GM18909 (cell line): ENCODE data around the gene ARNT2.

ENCODE experiments used
- ATAC-seq: cut with Tn5 transposase; IDR thresholded peaks from one replicate; pipeline ENCODE4 v1.9.1; 2021; ENCODE audit warnings: mild to moderate bottlenecking; ENCODE audit not compliant: unreplicated experiment, poor library complexity

Gene ARNT2

DNA sequence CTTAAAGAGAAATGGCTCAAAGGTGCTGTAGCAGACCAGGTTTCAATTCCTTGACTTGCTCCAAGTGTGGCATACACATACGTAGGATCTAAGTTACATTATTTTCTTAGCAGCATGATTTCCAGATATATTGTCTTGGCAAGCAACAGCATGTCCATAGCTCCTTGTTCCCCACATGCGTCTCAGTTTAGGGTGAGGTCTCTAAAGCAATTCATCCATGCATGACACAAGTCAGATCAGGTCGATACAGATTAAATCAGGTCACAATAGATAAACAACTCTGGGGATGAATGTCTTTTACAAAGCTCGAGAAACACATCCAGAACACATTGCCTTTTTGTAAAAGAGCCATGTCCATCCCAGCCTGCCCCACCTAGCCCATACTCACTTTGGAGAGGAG is 182.0 kb downstream of the ARNT2 start:
- ATAC-seq, result no peak

DNA sequence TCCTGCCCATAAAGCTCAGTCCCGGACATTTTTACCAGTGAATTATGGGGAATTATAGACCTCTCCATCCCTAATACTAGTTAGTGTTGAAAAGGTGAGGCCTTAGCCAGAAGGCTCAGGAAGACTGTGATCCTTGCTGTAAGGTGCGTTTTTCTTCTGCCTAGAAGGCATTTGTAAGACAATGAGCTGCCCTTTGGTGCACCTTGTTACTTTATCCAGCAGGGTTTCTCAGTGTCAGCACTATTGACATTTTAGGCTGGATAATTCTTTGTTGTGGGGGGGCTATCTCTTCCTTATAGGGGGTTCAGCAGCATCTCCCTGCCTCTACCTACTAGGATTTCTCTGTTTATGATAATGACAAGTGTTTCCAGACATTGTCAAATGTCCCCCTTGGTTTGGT is 182.8 kb downstream of the ARNT2 start:
- ATAC-seq, result no peak

DNA sequence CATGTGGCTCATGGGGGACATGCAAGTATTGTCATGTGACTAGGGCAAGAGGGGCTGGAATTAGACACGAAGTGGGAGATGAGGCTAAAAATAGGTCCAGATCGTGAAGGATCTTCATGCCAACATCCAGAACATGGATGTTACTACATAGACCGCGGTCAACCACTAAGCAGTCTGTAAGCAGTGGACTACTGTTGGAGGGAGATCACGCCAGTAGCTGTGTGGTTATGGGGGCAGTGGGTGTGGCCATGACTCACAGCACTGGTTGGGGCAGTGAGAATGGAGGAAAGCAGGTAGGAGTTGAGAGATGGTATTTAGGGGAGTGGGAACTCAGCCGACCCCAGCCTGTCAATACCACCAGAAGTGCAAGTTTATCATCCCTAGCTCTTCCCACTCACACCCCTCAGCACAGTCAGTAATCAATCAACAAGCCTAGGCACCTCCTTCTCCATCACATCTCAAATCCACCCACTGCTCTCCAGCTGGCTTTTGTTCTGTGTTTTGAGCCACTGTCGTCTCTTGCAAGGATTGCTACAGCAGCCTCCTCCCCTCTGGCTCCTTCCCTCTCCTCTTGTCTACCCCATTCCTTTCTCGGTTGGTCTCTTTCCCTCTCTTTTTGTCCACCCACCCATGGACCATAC is 183.8 kb downstream of the ARNT2 start:
- ATAC-seq, result no peak

DNA sequence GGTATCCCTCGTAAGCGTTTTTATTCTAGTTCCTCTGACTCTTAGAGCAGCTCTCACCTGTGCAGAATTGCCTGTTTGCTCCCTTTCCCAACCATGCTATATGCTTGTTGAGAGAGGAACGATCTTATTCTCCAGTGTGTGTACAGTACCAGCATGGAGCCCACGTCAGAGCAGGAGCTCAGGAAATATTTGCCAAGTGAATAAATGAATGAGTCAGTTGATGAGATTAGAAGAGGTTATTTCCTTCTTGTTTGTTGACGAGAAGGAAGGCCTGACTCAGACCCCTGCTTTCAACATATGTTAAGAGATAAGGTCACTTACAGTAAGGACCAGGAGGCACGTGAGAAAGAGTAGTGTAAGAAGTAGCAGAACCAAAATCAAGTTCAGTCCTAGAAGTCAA is 184.6 kb downstream of the ARNT2 start:
- no peak for ATAC-seq

DNA sequence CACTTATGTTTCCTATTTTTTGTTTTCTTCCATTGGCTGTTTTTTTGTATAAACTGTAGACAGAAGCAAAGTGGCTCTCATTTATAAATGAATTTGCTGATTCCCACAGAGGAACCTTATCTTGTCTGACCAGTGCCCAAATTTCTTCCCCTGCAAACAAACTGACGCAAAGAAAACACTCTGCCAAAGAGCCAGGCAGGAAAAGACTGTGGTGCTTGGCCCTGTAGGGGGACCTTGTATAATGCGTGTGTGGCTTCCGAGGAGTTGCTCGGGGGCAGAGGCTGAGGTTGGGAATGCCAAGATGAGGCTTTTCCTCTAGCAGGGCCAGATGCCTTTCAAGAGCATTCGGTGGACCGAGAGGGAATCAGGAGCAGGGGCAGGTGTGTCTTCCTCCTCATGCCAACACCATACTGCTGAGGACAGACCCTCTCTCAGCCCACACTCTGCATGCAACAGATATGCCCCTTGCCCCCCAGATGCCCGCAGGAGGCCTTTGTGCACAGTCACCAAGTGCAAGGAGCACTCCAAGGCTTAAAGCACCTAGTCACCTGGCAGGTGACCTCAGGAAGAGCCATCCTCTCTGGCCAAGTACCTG is 186.7 kb downstream of the ARNT2 start:
- ATAC-seq, result no peak

DNA sequence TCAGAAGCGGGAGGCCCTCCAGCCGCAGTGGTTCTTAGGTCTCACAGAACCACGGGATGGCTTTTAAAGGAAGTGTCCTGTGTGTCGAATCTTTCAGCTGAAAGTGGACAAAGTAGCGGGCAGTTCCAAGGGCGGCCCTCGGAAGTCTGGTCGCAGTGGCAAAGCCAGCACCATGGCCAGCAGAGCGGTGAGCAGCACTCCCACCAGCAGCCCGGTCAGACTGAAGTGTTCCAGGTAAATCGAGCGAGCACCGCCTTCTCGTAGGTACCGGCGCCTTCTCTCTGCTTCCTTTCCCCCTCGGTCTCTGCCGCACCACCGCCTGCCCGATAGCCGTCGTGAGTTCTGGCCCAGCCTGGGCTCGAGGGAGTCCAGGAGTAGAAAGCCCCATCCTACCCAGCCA is 187.3 kb downstream of the ARNT2 start:
- no peak for ATAC-seq

DNA sequence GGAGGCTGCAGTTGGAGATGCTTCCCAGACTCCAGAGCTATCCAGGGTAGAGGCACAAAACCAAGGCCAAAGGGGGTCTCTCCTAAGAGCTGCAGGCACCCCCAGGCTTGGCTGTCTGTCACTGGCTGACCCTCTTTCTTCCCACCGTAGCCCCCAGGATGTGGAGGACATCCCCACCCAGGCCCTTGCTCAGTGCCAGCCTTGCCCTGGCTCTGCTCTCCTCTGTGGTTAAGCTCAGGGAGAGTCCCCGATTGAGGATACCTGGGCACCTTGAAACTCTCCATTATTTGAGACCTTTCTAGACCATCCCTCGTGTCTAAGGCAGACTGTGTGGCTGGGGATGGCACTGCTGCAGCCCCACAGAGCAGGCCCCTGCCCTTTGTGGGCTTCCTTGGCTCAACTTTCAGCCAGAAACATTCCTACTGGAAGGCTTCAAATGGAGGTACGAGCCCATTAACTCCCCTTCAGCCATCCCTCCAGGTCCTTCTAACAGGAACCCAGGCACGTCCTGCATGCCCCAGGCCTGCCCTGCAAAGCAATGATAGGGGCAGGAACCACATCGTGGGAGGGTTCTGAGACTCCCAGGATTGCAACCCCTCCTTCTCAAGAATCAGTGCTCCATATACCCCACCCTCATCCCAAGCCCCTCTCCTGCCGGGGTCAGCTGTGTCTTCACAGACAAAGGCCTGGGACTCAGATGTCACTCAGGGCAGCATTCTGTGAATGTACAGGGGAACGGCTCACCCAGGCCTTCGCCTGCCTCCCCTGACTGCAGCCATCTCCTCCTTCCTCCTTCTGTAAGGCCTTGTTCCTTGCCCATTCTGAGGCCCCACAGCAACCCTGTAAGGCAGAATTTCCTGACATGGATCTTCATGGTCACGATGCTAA is 188.0 kb downstream of the ARNT2 start:
- no peak for ATAC-seq

DNA sequence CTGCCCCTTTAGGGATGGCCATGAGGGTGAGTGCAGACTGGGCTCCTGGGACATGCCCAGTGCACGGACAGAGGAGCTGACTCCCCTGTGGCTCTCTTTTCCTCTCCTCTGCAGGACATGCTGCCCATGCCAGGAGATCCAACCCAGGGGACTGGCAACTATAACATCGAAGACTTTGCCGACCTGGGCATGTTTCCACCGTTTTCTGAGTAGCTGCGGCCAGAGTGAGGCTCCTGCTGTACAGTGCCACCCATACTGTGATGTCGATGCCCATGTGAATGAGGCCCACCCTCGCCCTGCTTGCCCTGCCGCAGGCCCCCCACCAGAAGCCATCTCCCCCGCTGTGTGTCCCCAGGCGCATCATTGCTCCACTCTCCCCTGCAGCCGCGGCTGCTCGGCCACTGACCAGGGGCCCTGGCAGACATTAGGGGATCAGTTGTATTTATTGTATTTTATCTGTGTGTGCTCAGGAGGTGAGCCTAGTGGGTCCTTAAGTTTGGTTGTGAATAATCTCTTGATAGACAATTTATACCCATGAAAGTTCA is 189.4 kb downstream of the ARNT2 start:
- ATAC-seq, result no peak

DNA sequence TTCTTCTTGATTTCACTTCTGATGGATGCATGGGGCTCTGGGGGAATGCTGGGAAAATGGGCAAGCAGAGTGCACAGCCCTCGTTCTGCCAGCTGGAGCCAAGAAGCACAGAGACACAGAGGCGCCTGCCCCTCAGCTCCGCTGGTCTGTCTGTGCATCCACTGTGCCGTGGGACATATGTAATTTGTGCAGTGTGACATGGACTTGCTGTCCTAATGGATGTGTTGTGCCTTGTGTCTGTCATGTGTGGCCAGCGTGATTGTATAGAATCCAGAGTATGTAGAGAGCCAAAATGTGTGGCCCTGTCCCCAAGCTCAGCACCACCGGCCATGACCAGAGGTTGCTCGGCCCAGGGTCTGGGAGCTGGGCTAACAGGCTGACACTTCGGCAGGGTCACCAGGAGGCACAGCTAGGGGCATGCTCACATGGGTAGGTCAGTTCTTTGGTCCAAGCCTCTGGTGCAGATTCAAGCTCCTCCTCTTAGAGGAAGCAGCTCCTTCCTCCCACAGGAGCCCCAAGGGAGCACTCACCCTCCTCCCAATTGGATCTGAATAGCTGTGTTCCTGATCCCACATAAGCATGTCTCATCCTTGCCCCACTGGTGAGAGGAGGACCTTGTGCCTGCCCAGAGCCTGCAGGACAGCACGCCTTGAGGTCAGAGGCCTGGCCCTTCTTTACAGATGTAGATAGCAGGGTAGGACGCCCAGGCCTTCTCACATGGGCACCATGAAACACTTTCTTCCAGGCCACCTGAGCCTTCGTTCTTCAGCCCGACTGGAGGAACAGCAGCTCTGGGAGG is 190.1 kb downstream of the ARNT2 start:
- no peak for ATAC-seq

DNA sequence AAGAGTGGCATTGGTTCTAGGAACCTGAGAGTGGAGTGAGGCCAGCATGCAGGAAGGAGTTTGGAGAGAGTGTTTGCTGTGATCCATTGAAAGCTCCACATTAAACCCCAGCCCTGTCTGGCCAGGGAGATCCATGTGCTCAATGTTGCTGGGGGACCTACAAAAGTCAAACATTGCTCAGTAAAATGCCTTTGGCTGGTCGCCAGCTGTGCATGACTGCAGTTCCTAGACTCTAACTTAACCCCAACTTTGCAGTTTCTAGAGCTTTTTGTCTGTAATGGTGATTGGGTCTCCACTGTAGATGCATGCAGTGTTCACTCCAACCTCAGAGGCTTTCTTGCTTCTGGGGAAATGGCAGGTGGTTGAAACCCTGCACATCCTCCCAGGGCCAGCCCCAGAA is 191.2 kb downstream of the ARNT2 start:
- ATAC-seq, result no peak

DNA sequence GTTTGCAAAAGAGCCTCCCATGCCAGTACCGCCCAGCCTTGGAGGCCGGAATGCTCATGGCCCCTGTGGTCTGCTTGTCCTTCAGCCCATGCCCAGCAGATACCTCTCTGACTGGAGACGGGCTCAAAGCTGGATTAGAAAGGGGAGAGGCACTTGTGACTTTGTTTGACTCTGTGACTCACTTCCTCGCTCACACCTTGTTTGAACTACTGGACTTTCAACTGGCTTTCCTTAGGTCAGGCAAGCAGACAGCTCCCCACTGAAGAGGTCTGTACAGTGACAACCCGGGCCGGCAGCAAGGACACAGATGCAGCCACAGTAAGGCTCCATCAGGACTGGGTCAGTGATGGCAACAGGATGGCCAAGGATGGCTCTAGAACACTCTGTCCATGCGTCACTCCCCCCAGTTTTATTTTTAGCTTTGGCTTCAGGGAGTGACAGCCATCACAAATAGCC is 192.4 kb downstream of the ARNT2 start:
- ATAC-seq, result no peak

DNA sequence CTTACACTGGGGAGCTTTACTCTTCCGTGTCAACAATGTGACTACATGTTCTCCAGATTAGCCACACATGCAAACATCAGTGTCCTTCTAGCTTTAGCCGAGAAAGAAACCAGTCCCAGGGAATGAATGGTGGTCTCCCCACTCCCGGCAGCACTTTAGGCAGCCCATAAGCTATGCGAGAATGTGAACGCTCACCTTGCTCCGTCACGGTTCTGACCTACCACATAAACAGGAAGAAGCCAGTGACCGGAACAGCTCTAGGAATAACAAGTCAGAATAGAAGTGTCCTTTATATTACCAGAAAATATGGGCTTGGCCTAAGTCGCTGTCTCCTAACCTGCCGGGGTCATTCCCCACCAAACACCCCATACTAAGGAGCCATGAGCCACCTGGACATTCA is 192.9 kb downstream of the ARNT2 start:
- no peak for ATAC-seq

DNA sequence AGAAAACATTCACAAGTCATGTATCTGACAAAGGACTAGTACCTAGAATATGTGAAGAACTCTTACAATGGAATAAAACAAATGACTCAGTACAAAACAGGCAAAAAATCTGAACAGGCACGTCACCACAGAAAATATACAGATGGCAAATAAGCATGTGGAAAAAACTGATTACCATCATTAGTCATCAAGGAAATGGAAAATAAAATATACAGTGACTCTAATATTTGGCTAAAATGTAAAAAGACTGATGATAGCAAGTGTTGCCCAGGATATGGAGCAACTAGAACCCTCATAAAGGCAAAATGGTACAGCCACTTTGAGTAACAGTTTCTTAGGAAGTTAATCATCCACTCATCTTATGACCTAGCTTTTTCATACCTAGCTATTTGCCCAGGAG is 195.2 kb downstream of the ARNT2 start:
- ATAC-seq, result no peak

DNA sequence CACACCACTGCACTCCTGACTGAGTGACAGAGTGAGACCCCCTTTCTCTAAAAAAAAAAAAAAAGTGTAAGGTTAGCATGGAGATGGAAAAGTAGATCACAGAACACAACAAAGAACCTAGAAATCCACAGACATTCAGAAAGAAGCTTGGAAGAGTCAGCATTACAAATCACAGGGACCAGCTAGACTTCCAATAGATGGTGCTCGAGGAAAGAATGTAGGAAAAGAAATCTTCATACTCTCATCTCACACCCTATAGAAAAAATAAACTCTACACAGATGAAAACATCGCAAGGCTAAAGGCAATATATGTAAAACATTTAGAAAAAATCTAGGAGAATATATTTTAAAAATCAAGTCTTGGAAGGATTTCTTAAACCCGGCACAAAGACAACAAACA is 196.4 kb downstream of the ARNT2 start:
- no peak for ATAC-seq

DNA sequence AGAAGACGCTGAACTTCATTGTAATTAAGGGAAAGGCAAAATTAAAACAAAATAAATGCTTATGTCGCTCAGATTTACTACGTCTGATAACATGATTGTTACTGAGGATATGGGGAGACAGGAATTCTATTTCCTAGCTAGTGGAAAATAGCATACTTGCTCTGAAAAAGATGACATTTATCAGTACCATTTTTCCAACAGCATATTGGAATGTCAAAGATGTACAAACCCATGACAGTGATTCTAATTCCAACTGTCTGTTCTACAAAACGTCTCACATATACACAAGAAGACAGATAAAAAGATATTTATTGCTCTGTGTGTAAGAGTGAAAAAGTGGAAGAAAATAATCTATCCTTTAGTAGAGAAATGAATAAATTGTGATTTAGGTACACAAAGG is 197.1 kb downstream of the ARNT2 start:
- ATAC-seq, result no peak

DNA sequence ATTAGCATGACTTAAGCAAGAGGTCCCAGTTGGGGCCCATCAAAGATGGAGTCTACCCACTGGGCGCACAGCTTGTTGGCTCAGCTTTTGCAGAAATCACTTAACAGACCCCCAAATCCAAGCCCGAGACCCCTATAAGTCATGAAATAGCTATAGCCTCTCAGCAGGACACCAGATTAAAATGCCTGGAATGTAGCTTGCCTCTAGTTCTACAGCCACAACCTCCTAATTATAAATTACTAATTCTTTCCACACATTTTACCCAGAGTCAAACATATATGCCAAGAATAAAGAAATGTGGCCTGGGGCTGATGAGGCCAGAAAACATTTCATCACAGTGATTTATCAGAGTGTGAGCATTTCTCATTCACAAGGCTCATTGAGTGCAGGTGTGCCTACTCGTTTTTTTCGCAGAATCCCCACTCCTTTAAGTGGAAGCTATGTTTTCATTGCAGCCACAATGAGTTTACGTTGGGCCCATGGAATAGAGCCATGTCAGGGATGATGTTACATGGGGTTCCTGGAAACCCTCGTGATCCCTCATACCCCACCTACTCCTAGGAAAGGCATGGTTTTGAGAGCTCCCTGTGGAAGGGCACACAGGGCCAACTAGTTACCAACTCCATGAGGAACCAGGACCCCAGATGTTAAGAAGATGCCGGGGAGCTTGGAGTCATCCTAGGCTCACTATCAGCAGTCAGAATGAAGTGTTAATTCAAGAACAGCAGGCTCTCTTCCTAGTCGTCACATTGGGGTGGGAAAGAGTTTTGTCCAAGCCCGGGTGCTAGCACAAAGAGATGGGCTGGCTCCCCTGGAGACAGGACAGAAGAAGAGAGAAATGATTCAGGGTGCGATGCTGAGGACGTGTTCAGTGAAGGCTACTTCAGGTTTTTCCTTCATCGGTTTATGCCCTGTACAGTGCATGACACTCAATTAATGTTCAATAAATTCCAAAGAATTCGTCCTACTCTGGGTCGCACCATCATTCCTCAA is 200.7 kb downstream of the ARNT2 start:
- ATAC-seq, result no peak

DNA sequence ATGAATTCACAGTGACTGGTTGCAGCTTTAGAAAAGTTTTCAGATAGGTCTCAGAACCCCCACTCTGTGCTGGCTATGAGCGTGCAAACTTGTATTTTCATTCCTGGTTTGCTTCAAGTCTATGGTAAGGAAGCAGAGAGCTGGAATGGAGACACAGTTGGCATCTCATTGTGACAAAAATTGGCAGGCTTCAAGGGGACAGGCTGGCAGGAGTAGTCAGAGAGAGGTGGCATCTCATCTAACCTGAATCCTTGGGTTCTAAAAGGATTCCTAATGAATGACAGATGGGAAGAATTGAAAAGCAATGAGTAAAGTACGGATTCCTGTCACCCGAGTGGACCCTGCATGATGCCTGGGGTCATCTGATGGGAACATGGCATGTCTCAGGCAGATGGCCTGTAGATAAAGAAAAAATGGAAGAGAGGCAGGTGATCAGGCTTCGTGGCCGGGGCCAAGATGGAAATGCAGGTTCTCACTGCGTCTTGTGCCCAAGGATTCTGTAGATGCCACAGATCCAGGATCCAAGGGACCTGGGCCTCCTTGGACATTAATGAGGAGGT is 201.5 kb downstream of the ARNT2 start:
- no peak for ATAC-seq

DNA sequence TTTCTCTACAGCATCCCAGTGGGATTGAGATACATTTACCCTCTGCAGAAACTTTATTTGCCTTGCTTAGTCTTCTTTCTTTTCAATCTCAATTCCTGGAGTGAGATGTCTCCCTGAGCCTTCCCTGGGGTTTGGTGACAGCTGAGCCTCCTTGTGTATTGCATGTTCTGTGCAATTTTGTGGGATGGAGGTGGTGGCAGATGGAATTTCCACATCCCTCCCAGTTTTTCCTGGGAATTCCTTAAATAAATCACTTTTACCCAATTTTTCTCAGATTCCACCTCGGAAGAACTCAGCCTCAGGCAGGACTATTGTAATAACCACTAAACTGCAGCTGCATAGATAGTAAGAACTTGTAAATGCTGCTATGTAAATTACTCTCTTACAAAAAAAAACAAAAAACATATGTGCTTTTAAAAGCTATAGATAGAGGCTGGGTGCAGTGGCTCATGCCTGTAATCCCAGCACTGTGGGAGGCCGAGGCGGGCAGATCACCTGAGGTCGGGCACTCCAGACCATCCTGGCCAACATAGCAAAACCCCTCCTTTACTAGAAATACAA is 202.4 kb downstream of the ARNT2 start:
- no peak for ATAC-seq
